Embryonic facial prominence (tissue), 1 donor: ENCODE measurements around the gene EIF3D.

Source experiments
- DNase-seq: peaks from one replicate; pipeline ENCODE4 v3.0.0-alpha.2; 2016; ENCODE audit errors: extremely low spot score

Gene EIF3D

GRCh38 chr22:36506637-36507517 is 22.1 kb downstream of the EIF3D start, which contains the start of gene FOXRED2:
TSS of gene FOXRED2 (minus strand) at chr22:36507040. CDS start at chr22:36506422, 618 bp downstream.
- DNase-seq = peak; percentile 49

GRCh38 chr22:36505998-36506635 is 22.8 kb downstream of the EIF3D start:
- DNase-seq = no peak

- no peak for DNase-seq
These were observed 30.9 kb downstream of the EIF3D start for GRCh38 chr22:36497910-36498665.

GRCh38 chr22:36493690-36494110 is 35.3 kb downstream of the EIF3D start:
- no peak for DNase-seq

- DNase-seq = no peak
These were observed 36.9 kb downstream of the EIF3D start for GRCh38 chr22:36492109-36492508.

- DNase-seq = no peak
These were observed 37.8 kb downstream of the EIF3D start for GRCh38 chr22:36491155-36491554.

GRCh38 chr22:36486619-36487384 is 42.2 kb downstream of the EIF3D start:
- DNase-seq = no peak

- DNase-seq = peak; percentile 95
These were observed 47.4 kb downstream of the EIF3D start, which contains the start of gene TXN2 for GRCh38 chr22:36481393-36482168. TSS of gene TXN2 (minus strand) at chr22:36481640. CDS start at chr22:36480837, 803 bp downstream.

GRCh38 chr22:36480941-36481392 is 48.0 kb downstream of the EIF3D start:
- peak; percentile 75 for DNase-seq

GRCh38 chr22:36478966-36479365 is 50.0 kb downstream of the EIF3D start:
- DNase-seq = no peak

- DNase-seq = no peak
These were observed 53.6 kb downstream of the EIF3D start for GRCh38 chr22:36475341-36475740.

GRCh38 chr22:36472689-36473088 is 56.3 kb downstream of the EIF3D start:
- no peak for DNase-seq

- no peak for DNase-seq
These were observed 57.6 kb downstream of the EIF3D start for GRCh38 chr22:36471341-36471821.

GRCh38 chr22:36470994-36471331 is 58.0 kb downstream of the EIF3D start:
- DNase-seq = no peak

- DNase-seq = peak; percentile 75
These were observed 58.6 kb downstream of the EIF3D start for GRCh38 chr22:36470162-36470993.

GRCh38 chr22:36469094-36469710 is 59.8 kb downstream of the EIF3D start:
- no peak for DNase-seq

GRCh38 chr22:36467946-36468345 is 61.0 kb downstream of the EIF3D start:
- no peak for DNase-seq

- DNase-seq = no peak
These were observed 61.7 kb downstream of the EIF3D start for GRCh38 chr22:36467042-36467810.
